ENCODE results near the gene NTHL1.
A peak's percentile ranks its signal among the peaks of the same experiment; 100 is the strongest.

NTHL1 gene

GRCh38 chr16:2061526-2061925, 13.9 kb upstream of the NTHL1 start:
- Mint-ChIP-seq H3K36me3 (ENCODE audit: low read depth) (peaks cover 7% of the 10 kb centered on the region), H3K9me3 (no peaks in the 10 kb centered on the region), H3K4me1 (ENCODE audit: low read depth) (no peaks in the 10 kb centered on the region), H3K27me3 (no peaks in the 10 kb centered on the region), H3K4me3 (no peak overlapping the region), H3K27ac (no peak overlapping the region)

- Mint-ChIP-seq H3K9me3 (no peaks in the 10 kb centered on the region), H3K27ac (no peak overlapping the region), H3K4me1 (ENCODE audit: low read depth) (no peaks in the 10 kb centered on the region), H3K27me3 (no peaks in the 10 kb centered on the region), H3K4me3 (no peak overlapping the region), H3K36me3 (ENCODE audit: low read depth) (peaks cover 4% of the 10 kb centered on the region)
Observed at GRCh38 chr16:2061023-2061422, 13.4 kb upstream of the NTHL1 start.

GRCh38 chr16:2060346-2060745, 12.7 kb upstream of the NTHL1 start:
- H3K4me1 Mint-ChIP-seq (ENCODE audit: low read depth), result no peaks in the 10 kb centered on the region
- no peaks in the 10 kb centered on the region for H3K27me3 Mint-ChIP-seq
- no peak overlapping the region for H3K27ac Mint-ChIP-seq
- no peak overlapping the region for H3K4me3 Mint-ChIP-seq
- peaks cover 4% of the 10 kb centered on the region for H3K36me3 Mint-ChIP-seq (ENCODE audit: low read depth)
- no peaks in the 10 kb centered on the region for H3K9me3 Mint-ChIP-seq

- H3K27ac Mint-ChIP-seq, result no peak overlapping the region
- H3K36me3 Mint-ChIP-seq (ENCODE audit: low read depth), result peaks cover 7% of the 10 kb centered on the region
- H3K4me1 Mint-ChIP-seq (ENCODE audit: low read depth), result no peaks in the 10 kb centered on the region
- no peaks in the 10 kb centered on the region for H3K27me3 Mint-ChIP-seq
- no peaks in the 10 kb centered on the region for H3K9me3 Mint-ChIP-seq
- no peak overlapping the region for H3K4me3 Mint-ChIP-seq
Observed at GRCh38 chr16:2058872-2059271, 11.2 kb upstream of the NTHL1 start.

- no peaks in the 10 kb centered on the region for H3K4me1 Mint-ChIP-seq (ENCODE audit: low read depth)
- no peaks in the 10 kb centered on the region for H3K9me3 Mint-ChIP-seq
- H3K36me3 Mint-ChIP-seq (ENCODE audit: low read depth), result peaks cover 7% of the 10 kb centered on the region
- H3K4me3 Mint-ChIP-seq, result no peak overlapping the region
- no peak overlapping the region for H3K27ac Mint-ChIP-seq
- H3K27me3 Mint-ChIP-seq, result no peaks in the 10 kb centered on the region
Observed at GRCh38 chr16:2058420-2058819, 10.8 kb upstream of the NTHL1 start.

DNA sequence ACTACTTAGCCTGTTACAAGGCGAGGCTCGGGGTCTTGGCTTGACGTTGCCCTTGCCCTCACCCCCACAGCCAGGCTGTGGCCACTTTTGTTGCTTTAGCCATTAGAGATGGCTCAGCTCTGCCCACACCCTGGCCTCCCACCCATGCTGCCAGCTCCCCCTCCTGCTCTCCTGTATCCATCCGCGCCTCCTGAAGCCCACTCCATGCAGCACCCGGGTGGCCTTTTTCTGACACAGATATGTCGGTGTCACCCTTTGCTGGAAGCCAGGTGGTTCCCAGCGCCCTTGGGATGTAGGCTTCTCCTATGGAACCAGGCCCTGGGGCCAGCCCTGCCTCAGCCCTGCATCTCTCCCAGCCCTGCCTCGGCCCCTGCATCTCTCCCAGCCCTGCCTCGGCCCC, 9.8 kb upstream of the NTHL1 start:
- no peaks in the 10 kb centered on the region for H3K4me1 Mint-ChIP-seq (ENCODE audit: low read depth)
- peaks cover 7% of the 10 kb centered on the region for H3K36me3 Mint-ChIP-seq (ENCODE audit: low read depth)
- H3K27ac Mint-ChIP-seq, result no peak overlapping the region
- H3K9me3 Mint-ChIP-seq, result no peaks in the 10 kb centered on the region
- H3K4me3 Mint-ChIP-seq, result no peak overlapping the region
- H3K27me3 Mint-ChIP-seq, result no peaks in the 10 kb centered on the region

DNA sequence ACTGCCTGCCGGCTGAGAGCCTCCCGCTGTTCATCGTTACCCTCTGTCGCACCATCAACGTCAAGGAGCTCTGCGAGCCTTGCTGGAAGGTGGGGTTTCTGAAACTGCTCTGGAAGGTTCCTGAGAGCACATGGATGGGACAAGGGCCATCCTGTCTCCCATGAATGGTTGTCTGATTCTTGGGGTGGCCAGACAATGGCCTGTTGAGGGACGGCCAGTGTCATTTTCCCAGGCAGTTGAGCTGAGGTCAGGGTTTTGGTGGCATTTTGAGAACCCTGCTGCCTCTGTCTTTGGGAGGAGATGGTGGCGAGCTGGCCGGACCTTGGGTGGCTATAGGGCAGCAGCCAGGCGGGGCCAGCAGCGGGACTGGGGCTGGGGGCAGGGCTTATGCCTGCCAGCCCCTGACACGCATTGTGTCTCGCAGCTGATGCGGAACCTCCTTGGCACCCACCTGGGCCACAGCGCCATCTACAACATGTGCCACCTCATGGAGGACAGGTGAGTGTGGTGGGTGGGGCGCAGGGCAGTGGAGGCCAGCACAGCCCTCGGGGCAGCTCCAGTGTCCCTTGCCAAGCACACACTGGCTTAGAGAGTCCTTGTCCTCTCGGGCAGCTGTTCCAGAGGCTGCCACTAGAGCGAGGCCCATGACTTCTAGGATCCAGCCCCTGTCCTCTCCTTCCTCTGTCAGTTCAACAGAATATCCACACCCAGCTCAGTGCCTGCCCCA, 9.2 kb upstream of the NTHL1 start:
- H3K27ac Mint-ChIP-seq, result no peak overlapping the region
- no peaks in the 10 kb centered on the region for H3K9me3 Mint-ChIP-seq
- H3K36me3 Mint-ChIP-seq (ENCODE audit: low read depth), result peaks cover 7% of the 10 kb centered on the region
- no peaks in the 10 kb centered on the region for H3K27me3 Mint-ChIP-seq
- no peak overlapping the region for H3K4me3 Mint-ChIP-seq
- H3K4me1 Mint-ChIP-seq (ENCODE audit: low read depth), result no peaks in the 10 kb centered on the region

DNA sequence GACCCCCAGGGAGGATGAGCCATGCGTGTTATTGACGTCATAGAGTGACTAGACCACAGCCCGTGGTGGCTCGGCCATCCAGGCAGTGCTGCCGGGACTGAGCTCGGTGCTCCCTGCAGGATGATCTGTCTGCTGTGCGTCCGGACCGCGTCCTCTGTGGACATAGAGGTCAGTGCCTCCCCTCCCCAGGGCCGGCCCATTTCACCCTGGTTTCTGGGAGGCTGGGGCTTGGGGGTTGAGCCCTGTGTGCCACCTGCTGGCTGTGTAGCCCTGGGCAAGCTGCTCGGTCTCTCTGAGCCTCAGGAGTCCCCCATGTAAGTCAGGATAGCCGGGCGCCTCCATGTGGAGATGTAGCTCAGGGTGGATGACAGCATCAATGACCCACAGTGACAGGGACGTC, 8.4 kb upstream of the NTHL1 start:
- H3K4me1 Mint-ChIP-seq (ENCODE audit: low read depth), result no peaks in the 10 kb centered on the region
- H3K9me3 Mint-ChIP-seq, result no peaks in the 10 kb centered on the region
- no peak overlapping the region for H3K4me3 Mint-ChIP-seq
- no peaks in the 10 kb centered on the region for H3K27me3 Mint-ChIP-seq
- peaks cover 11% of the 10 kb centered on the region for H3K36me3 Mint-ChIP-seq (ENCODE audit: low read depth)
- H3K27ac Mint-ChIP-seq, result no peak overlapping the region

DNA sequence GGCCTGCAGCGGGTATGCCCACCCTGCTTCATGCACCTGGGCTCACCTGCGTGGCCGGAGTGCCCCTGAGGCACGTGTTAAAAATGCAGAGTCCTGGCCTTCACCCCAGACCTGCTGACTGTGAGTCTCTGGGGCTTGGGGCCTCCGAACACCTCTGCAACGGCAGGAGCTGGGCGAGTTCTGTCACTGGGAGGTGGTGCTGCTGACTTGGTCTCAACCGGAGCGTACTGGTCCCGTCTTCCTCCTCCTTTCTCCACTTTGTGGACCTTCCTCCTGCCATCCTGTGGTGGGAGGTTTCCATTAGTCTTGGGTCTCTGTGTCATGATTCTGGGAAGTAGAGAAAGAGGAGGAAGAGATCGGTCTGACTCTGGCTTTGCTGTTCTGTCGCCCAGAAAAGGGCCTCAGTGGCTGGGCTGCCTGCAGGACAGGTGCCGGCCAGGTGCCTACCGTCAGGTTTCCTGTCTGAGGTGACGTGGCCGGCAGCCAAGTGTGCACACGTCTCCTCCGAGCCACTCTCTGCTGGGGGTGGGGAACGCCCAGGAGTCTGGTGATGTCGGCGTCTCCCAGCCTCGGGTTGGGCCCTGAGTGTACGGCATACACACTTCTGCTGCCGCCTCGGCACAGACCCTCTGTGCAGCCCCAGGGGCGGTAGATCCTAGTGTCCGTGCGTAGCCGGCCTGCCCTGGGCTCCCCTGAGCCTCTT, 7.1 kb upstream of the NTHL1 start:
- no peaks in the 10 kb centered on the region for H3K4me1 Mint-ChIP-seq (ENCODE audit: low read depth)

GRCh38 chr16:2053897-2054296, 6.3 kb upstream of the NTHL1 start:
- no peak overlapping the region for H3K27ac Mint-ChIP-seq
- H3K4me3 Mint-ChIP-seq, result no peak overlapping the region
- no peaks in the 10 kb centered on the region for H3K9me3 Mint-ChIP-seq
- peaks cover 15% of the 10 kb centered on the region for H3K36me3 Mint-ChIP-seq (ENCODE audit: low read depth)
- no peaks in the 10 kb centered on the region for H3K27me3 Mint-ChIP-seq
- H3K4me1 Mint-ChIP-seq (ENCODE audit: low read depth), result peaks cover 5% of the 10 kb centered on the region

More for the DNA sequence above, 7.1 kb upstream of the NTHL1 start:
- Mint-ChIP-seq H3K4me3 (no peak overlapping the region), H3K36me3 (ENCODE audit: low read depth) (peaks cover 15% of the 10 kb centered on the region), H3K9me3 (no peaks in the 10 kb centered on the region), H3K27ac (no peak overlapping the region), H3K27me3 (no peaks in the 10 kb centered on the region)

DNA sequence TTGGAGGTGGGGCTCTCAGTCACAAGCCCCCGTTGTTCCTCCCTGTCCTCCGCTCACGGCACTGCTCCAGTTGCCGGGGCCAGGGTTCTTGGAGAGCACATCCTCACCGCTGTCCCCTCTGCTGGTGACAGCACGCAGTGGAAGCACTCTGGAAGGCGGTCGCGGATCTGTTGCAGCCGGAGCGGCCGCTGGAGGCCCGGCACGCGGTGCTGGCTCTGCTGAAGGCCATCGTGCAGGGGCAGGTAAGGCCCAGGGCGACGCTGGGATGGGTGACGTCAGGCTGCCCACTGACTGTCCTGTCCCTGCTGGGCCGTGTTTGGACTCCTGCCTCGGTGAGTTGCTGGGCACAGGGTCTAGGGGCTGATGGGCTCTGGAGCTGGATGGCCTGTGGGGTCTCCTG, 5.6 kb upstream of the NTHL1 start:
- H3K4me3 Mint-ChIP-seq, result no peak overlapping the region
- H3K27me3 Mint-ChIP-seq, result no peaks in the 10 kb centered on the region
- peaks cover 15% of the 10 kb centered on the region for H3K36me3 Mint-ChIP-seq (ENCODE audit: low read depth)
- H3K4me1 Mint-ChIP-seq (ENCODE audit: low read depth), result peaks cover 10% of the 10 kb centered on the region
- H3K9me3 Mint-ChIP-seq, result no peaks in the 10 kb centered on the region
- H3K27ac Mint-ChIP-seq, result no peak overlapping the region

DNA sequence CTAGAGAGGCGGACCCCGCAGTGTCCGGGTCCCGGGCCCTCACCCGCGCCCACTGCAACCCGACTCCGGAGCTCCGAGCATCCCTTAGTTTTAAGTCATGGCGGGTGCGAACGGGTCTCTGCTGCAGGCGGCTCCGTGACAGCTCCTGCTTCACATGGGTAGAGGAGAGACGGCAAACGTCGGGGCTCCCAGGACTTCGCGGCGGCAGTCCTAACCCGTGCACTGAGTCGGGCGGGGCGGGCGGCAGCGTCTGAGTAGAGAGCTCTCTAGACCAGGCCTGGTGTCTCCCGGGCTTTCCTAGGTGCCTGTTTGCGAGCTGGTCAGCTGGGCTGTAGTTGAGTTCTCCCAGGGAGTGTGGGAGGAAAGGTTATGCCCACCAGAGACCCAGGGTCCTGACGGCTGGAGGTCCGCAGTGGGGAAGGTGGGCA, 496 bp upstream of the NTHL1 start:
- Mint-ChIP-seq H3K27ac (no peak overlapping the region), H3K27me3 (no peaks in the 10 kb centered on the region), H3K4me1 (ENCODE audit: low read depth) (peaks cover 16% of the 10 kb centered on the region), H3K4me3 (peak overlapping the region; percentile 90), H3K36me3 (ENCODE audit: low read depth) (peaks cover 9% of the 10 kb centered on the region), H3K9me3 (no peaks in the 10 kb centered on the region)

GRCh38 chr16:2046893-2047329, 723 bp downstream of the NTHL1 start:
- no peaks in the 10 kb centered on the region for H3K27me3 Mint-ChIP-seq
- H3K4me3 Mint-ChIP-seq, result peak overlapping the region; percentile 90
- H3K36me3 Mint-ChIP-seq (ENCODE audit: low read depth), result peaks cover 9% of the 10 kb centered on the region
- peaks cover 16% of the 10 kb centered on the region for H3K4me1 Mint-ChIP-seq (ENCODE audit: low read depth)
- H3K27ac Mint-ChIP-seq, result peak overlapping the region; percentile 47
- no peaks in the 10 kb centered on the region for H3K9me3 Mint-ChIP-seq

DNA sequence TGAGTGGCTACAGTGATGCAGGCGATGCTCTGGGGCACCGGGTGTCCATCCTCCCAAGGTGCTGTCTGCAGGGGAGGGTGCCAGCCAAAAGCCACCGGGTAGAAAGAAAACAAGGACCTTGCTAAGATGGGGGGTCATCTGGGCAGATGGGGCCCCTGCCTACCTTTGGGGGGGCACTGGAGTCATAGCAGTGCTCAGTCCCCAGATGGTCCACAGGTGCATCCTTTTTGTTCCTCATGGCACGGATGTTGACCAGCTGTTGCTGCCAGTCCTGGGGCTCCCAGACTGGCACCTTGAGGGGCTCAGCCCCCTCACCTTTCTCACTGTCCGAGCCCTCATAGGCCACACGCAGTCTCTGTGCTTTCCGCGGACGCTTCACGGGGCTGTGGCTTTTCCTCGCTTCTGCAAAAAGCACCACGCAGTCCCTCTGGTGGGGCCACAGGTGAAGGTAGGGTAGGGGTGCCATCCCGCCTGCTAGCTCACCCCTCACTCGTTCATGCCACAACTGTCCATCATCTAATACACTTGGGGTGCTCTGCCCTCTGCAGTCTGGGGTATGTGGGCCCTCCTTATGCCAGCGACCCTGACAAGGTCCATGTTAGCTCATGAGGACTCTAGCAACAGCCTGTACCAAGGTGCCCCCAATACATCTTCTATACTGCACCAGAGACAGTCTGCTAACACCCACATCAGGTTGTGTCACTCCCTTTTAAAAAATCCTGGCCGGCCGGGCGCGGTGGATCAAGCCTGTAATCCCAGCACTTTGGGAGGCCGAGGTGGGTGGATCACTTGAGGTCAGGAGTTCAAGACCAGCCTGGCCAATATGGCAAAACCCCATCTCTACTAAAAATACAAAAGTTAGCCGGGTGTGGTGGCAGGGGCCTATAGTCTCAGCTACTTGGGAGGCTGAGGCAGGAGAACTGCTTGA, 1.4 kb downstream of the NTHL1 start:
- Mint-ChIP-seq H3K27ac (no peak overlapping the region), H3K36me3 (ENCODE audit: low read depth) (peaks cover 6% of the 10 kb centered on the region), H3K4me3 (peak overlapping the region; percentile 90), H3K4me1 (ENCODE audit: low read depth) (peaks cover 16% of the 10 kb centered on the region), H3K9me3 (no peaks in the 10 kb centered on the region), H3K27me3 (no peaks in the 10 kb centered on the region)

DNA sequence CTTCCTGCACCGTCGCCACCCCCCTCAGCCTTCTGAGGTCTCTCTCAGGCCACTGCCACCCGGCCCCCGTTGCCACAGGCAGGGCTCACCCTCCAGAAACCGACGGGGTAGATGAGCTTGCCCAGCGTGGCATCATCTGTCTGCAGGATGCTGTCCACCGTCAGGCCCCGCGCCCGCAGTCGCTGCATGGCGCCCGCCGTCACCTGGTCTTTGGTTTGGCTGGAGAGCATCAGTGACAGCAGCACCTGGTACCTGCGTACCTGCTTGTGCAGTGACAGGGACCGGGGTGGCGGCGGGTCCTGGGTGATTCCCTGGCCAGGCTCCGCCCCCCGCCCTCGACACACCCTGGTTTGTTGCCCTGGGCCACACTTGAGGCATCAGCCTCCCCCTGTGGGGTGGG, 3.1 kb downstream of the NTHL1 start:
- Mint-ChIP-seq H3K4me1 (ENCODE audit: low read depth) (peaks cover 16% of the 10 kb centered on the region), H3K27ac (no peak overlapping the region), H3K36me3 (ENCODE audit: low read depth) (no peaks in the 10 kb centered on the region), H3K27me3 (no peaks in the 10 kb centered on the region), H3K9me3 (no peaks in the 10 kb centered on the region), H3K4me3 (no peak overlapping the region)

Measured in stimulated activated naive CD8-positive, alpha-beta T cell treated with anti-CD3 and anti-CD28 coated beads, Interleukin-15, Interleukin-2, amounts not matched to agents 100 ng/mL and 50 ng/mL, for 24 hours (primary cell).